Measurements from ENCODE around the gene THRA.

DNA sequence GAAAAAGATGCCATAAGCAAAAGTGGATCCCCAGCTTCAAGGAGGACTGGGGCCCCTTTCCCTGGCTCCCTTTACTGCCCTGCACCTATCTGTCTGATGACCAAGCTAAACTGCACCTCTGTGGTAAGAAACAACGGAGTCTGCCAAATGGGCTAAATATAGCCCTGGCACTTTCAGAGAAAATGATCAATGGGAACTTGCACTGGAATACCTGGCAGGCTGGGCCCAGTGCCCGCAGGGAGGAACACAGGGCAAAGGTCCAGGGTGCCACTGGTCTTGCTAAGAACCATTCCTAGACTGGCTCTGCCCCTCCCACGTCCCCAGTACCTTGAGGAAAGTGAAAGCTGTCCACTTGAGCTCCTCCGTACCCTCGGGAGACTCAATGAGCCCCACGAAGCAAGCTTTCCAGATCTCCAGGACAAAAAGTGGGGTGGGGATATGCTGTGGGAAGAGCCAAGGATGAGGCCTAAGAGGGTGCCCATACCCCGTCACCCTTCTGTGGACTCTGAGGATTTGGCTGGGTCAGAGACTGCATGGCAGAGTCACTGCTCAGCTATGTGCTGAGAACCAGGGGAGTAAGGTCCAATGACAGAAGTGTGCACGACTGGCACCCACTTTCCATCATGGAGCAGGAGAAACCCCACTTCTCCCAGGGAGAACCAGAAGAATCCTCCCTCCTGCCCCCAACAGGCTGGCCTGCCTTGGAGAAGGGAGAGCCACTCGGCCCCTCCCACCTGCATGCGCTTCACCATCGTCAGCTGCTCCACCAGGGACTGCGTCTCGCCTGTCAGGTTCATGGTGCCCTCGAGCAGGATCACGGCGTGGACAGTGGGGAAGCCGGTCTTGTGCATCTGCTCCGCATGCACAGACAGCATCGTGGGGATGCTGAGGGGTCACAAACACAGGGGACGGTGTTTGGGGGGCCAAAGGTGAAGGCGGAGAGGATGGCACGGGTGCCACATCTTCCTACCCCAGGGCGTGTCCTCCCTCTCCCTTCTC lies 30.1 kb upstream of the THRA start:
- no peak for TF ChIP-seq GATA2 (IDR thresholded peaks at IDR 0.05; ENCODE audit: low read depth, low read length)
- no peak for TF ChIP-seq GATA3 (IDR thresholded peaks at IDR 0.05; ENCODE audit: low read depth, low read length)
